SK-N-SH (cell line): Measurements from ENCODE around the gene ATRN. TPM values are rescaled to one million over a fixed set of nuclear protein-coding genes. Genes with fewer than 3 reads are reported as not detected.

Source experiments
- CTCF ChIA-PET: fragments of 300-600, 350-600 bp; formaldehyde crosslinking; extraction: SDS; loops from one replicate; lab custom pipeline; 2021; lab: Yijun Ruan, JAX
- POLR2A ChIA-PET: fragments of 350-600 bp; sonication (Branson Sonifier 250); formaldehyde crosslinking; extraction: SDS; loops from one replicate; lab custom pipeline; 2020; ENCODE audit warnings: antibody characterized with exemption, inconsistent platforms; lab: Yijun Ruan, JAX
- DNase-seq: peaks from one replicate; pipeline ENCODE4 v3.0.0; 2012
- H2AFZ ChIP-seq: fragments of 200-600 bp; sonication (generic); 2 replicates; pipeline ENCODE4 v1.8.1; 2016; ENCODE audit warnings: antibody characterized with exemption, mild to moderate bottlenecking, low read depth
- H3F3A ChIP-seq: fragments of 200-600 bp; sonication (generic); replicated peaks from 2 replicates; pipeline ENCODE3; 2016; ENCODE audit warnings: antibody characterized with exemption, mild to moderate bottlenecking; ENCODE audit not compliant: insufficient read depth
- H3K27ac ChIP-seq, 2 experiments: fragments of 200-500 bp in 1 of 2; fragments of 200-600 bp in 1 of 2; sonication (Bioruptor generic) in 1 of 2; sonication (generic), shearing (Covaris generic) in 1 of 2; 2 replicates each; pipeline versions ENCODE4 v1.5.1 to v1.6.1; 2014 to 2016; ENCODE audit warnings: low read depth in 2 of 2, inconsistent platforms in 1 of 2, low read length in 1 of 2, mild to moderate bottlenecking in 1 of 2, mixed read lengths in 1 of 2
- H3K27me3 ChIP-seq: fragments of 200-600 bp; sonication (generic), shearing (Covaris generic); 2 replicates; pipeline ENCODE4 v1.6.1; 2016; ENCODE audit warnings: mixed run types; ENCODE audit not compliant: insufficient read depth
- H3K36me3 ChIP-seq, 2 experiments: fragments of 200-500 bp in 1 of 2; fragments of 200-600 bp in 1 of 2; sonication (Bioruptor generic) in 1 of 2; sonication (generic) in 1 of 2; replicated peaks in 1 of 2; 2 replicates each; pipeline versions ENCODE3 to v1.5.1; 2014 to 2016; ENCODE audit warnings: low read length in 1 of 2, mild to moderate bottlenecking in 1 of 2; ENCODE audit not compliant: insufficient read depth in 2 of 2, control insufficient read depth in 1 of 2
- H3K4me1 ChIP-seq, 2 experiments: fragments of 200-500 bp in 1 of 2; fragments of 200-600 bp in 1 of 2; sonication (Bioruptor generic) in 1 of 2; sonication (generic), shearing (Covaris generic) in 1 of 2; 2 replicates each; pipeline versions ENCODE4 v1.5.1 to v1.6.1; 2014 to 2016; ENCODE audit warnings: low read depth in 1 of 2, low read length in 1 of 2, mixed run types in 1 of 2; ENCODE audit not compliant: insufficient read depth in 2 of 2, control insufficient read depth in 1 of 2
- H3K4me2 ChIP-seq: fragments of 200-600 bp; sonication (generic), shearing (Covaris generic); 2 replicates; pipeline ENCODE4 v1.6.1; 2017; ENCODE audit warnings: mixed run types
- H3K4me3 ChIP-seq, 2 experiments: fragments of 200-500 bp in 1 of 2; fragments of 200-600 bp in 1 of 2; sonication (Bioruptor generic) in 1 of 2; sonication (generic), shearing (Covaris generic) in 1 of 2; 2 replicates each; pipeline versions ENCODE4 v1.5.1 to v1.8.1; 2014 to 2016; ENCODE audit warnings: low read depth in 2 of 2, inconsistent platforms in 1 of 2, low read length in 1 of 2, mild to moderate bottlenecking in 1 of 2, mixed read lengths in 1 of 2, moderate library complexity in 1 of 2
- H3K79me2 ChIP-seq: fragments of 200-600 bp; sonication (generic); 2 replicates; pipeline ENCODE4 v1.8.1; 2017; ENCODE audit warnings: mild to moderate bottlenecking; ENCODE audit not compliant: insufficient read depth
- H3K9ac ChIP-seq: fragments of 200-600 bp; sonication (generic); 2 replicates; pipeline ENCODE4 v1.6.1; 2017; ENCODE audit warnings: mixed run types
- H3K9me2 ChIP-seq: fragments of 200-600 bp; sonication (generic); 2 replicates; pipeline ENCODE4 v1.6.1; 2017; ENCODE audit warnings: mixed run types
- H3K9me3 ChIP-seq: fragments of 200-600 bp; sonication (generic); 2 replicates; pipeline ENCODE4 v1.6.1; 2017; ENCODE audit warnings: mixed run types, mild to moderate bottlenecking, moderate library complexity
- H4K20me1 ChIP-seq: fragments of 200-600 bp; sonication (generic); 2 replicates; pipeline ENCODE4 v1.6.1; 2017; ENCODE audit warnings: mild to moderate bottlenecking, mixed run types; ENCODE audit not compliant: insufficient read depth
- EP300 ChIP-seq, 2 experiments: IDR thresholded peaks; 2 replicates each; pipeline versions ENCODE4 v1.4.0 to v1.6.1; 2012; ENCODE audit warnings: borderline replicate concordance in 1 of 2, low read depth in 1 of 2, low read length in 1 of 2
- EZH2phosphoT487 ChIP-seq: fragments of 200-600 bp; sonication (generic); IDR thresholded peaks from 2 replicates; pipeline ENCODE4 v1.6.1; 2017; ENCODE audit warnings: low read depth, mixed run types, mild to moderate bottlenecking, antibody characterized with exemption, moderate library complexity, borderline replicate concordance
- FOXJ3 ChIP-seq: sonication (generic); formaldehyde crosslinking; IDR thresholded peaks from 2 replicates; pipeline ENCODE4 v1.5.1; 2020; ENCODE audit warnings: mild to moderate bottlenecking, missing genetic modification reagents
- NRF1 ChIP-seq: IDR thresholded peaks from 2 replicates; pipeline ENCODE4 v1.6.1; 2012; ENCODE audit warnings: low read depth, mild to moderate bottlenecking, low read length
- POLR2AphosphoS5 ChIP-seq: IDR thresholded peaks from 2 replicates; pipeline ENCODE4 v1.6.1; 2012; ENCODE audit warnings: low read depth, low read length
- RCOR1 ChIP-seq: fragments of 150-350 bp; IDR thresholded peaks from 2 replicates; pipeline ENCODE4 v1.6.1; 2017; ENCODE audit warnings: antibody characterized with exemption, low read length
- RXRA ChIP-seq: IDR thresholded peaks from 2 replicates; pipeline ENCODE4 v1.4.0; 2012; ENCODE audit warnings: low read depth, mild to moderate bottlenecking, borderline replicate concordance
- TAF1 ChIP-seq: IDR thresholded peaks from 2 replicates; pipeline ENCODE4 v1.6.1; 2012; ENCODE audit warnings: low read depth, mild to moderate bottlenecking, low read length, moderate library complexity, borderline replicate concordance
- TCF12 ChIP-seq: IDR thresholded peaks from 2 replicates; pipeline ENCODE4 v1.4.0; 2012
- YY1 ChIP-seq: IDR thresholded peaks from 2 replicates; pipeline ENCODE4 v1.4.0; 2012; ENCODE audit warnings: low read depth, mild to moderate bottlenecking
- WGBS: methylation state at CpG from one replicate; pipeline ENCODE4 v1.1.6; 2017; ENCODE audit warnings: low lambda C conversion rate; 5-methylcytosine and 5-hydroxymethylcytosine counted together
- polyA plus RNA-seq, 3 experiments: library from polyadenylated mRNA; depleted of rRNA; stranded (reverse); fragments of >200 nt; gene quantifications; 2 replicates each; pipeline ENCODE4 v1.2.3, GENCODE V29; 2012
- TF ChIP-seq, protein P1 (sequence below): IDR thresholded peaks from 2 replicates; pipeline ENCODE4; 2012
- TF ChIP-seq, protein P2 (sequence below): fragments of 200-600 bp; sonication (generic); IDR thresholded peaks from 2 replicates; pipeline ENCODE4 v1.6.1; 2017; ENCODE audit warnings: antibody characterized with exemption, mild to moderate bottlenecking, moderate library complexity
- TF ChIP-seq, protein P3 (sequence below): IDR thresholded peaks from 2 replicates; pipeline ENCODE4 v1.4.0; 2012; ENCODE audit warnings: low read depth, borderline replicate concordance

ATRN gene
- polyA plus RNA-seq, 1 of the 3 experiments (the other 2 are of a cell fraction) = 33.8 TPM

DNA sequence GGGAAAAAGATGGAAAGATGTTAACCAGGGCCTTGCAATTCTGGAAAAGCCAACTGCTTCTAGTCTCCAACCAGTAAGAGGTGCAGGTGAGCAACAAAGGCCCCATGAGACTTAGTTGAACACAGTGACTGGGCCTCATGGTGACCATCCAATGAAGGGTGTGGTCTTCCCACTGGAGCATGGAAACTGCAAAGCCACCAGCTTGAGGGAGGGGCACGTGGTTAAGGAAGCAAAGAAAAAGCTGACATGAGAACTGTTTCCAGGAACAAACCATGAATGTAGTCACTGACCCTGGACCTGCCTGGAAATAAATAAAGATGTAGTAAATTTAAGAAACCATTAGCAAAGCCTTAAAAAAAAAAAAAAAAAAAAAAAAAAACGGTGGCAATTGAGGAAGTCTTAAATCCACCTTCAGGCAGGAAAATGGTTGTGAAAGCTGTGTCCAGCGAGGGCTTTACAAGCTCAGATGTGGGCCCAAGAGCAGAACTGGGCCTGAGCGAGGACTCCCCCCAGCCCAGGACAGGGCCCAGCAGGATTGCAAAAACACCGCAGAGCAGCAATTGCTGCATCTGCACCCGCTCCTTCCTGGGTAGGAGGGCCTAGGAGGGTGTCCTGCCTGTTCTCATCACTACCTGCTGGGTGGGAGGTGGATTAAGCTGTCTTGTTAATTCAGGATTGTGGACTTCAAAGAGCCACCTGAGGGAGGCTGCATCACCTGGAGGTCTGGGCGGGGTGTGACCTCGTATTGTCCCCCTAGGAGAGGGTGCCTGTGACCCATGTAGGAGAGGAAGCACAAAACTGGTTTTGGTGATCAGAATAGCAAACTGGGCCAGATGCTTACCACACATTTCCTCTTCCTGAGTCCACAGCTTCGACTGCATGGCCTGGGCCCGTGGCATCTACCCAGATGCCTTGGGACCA, 182.1 kb downstream of the ATRN start:
- TF ChIP-seq, protein P1, sequence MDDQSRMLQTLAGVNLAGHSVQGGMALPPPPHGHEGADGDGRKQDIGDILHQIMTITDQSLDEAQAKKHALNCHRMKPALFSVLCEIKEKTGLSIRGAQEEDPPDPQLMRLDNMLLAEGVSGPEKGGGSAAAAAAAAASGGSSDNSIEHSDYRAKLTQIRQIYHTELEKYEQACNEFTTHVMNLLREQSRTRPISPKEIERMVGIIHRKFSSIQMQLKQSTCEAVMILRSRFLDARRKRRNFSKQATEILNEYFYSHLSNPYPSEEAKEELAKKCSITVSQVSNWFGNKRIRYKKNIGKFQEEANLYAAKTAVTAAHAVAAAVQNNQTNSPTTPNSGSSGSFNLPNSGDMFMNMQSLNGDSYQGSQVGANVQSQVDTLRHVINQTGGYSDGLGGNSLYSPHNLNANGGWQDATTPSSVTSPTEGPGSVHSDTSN = no peak
- no peak for TF ChIP-seq EZH2phosphoT487
- no peak for TF ChIP-seq YY1
- no peak for TF ChIP-seq RXRA
- TF ChIP-seq, protein P2, sequence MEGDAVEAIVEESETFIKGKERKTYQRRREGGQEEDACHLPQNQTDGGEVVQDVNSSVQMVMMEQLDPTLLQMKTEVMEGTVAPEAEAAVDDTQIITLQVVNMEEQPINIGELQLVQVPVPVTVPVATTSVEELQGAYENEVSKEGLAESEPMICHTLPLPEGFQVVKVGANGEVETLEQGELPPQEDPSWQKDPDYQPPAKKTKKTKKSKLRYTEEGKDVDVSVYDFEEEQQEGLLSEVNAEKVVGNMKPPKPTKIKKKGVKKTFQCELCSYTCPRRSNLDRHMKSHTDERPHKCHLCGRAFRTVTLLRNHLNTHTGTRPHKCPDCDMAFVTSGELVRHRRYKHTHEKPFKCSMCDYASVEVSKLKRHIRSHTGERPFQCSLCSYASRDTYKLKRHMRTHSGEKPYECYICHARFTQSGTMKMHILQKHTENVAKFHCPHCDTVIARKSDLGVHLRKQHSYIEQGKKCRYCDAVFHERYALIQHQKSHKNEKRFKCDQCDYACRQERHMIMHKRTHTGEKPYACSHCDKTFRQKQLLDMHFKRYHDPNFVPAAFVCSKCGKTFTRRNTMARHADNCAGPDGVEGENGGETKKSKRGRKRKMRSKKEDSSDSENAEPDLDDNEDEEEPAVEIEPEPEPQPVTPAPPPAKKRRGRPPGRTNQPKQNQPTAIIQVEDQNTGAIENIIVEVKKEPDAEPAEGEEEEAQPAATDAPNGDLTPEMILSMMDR = no peak
- no peak for TF ChIP-seq TAF1
- Histone ChIP-seq H3K4me1 (peaks cover 0 to 32% of the 10 kb centered on the region in 2 experiments; a peak in 1 of 4 replicates), H3K27ac (no peak overlapping the region; a peak in 1 of 4 replicates), H3K9me3 (no peaks in the 10 kb centered on the region), H3K36me3 (no peaks in the 10 kb centered on the region), H3K4me3 (no peak overlapping the region), H3K79me2 (no peaks in the 10 kb centered on the region), H3F3A (no peaks in the 10 kb centered on the region), H4K20me1 (no peaks in the 10 kb centered on the region), H3K9ac (no peak overlapping the region), H3K27me3 (no peaks in the 10 kb centered on the region), H3K9me2 (no peaks in the 10 kb centered on the region), H3K4me2 (no peak overlapping the region), H2AFZ (no peak overlapping the region)
- DNase-seq = no peak
- ChIA-PET POLR2A (no interaction called here), CTCF (interaction anchor here (0.7 to 3.6 kb wide), 6 partner anchors 16 to 96 kb away, joined by 3 to 16 read pairs (median 6); no protein-coding TSS in a partner anchor)
- 94% methylated on average over 7 of the region's 10 CpGs for WGBS

DNA sequence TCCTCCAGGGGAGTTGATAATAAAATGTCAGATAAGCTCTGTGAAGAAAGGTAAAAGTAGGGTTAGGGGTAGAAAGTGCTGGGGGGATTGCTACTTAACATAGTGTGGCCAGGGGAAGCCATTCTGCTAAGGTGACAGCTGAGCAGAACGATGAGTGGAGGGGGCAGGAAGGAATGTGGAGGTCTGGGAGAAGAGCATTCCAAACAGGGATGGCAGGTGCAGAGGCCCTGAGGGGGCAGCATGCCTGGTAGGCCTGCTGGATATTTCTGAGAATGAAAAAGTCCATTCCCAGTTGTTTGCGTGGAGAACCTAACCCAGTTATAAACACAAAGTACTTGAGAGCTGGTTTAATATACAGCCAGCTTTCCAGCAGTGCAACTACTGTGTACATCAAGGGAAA, 183.1 kb downstream of the ATRN start:
- 68% methylated on average over 2 of the region's 2 CpGs for WGBS
- CTCF ChIA-PET = interaction anchor here (1.0 to 3.6 kb wide), 6 partner anchors 12 to 90 kb away, joined by 3 to 16 read pairs (median 4); no protein-coding TSS in a partner anchor
- Histone ChIP-seq H2AFZ (no peak overlapping the region), H3K9ac (no peak overlapping the region), H3K4me1 (peaks cover 0 to 27% of the 10 kb centered on the region in 2 experiments; a peak in 1 of 4 replicates), H3F3A (no peaks in the 10 kb centered on the region), H3K4me2 (no peak overlapping the region), H3K9me3 (no peaks in the 10 kb centered on the region), H4K20me1 (no peaks in the 10 kb centered on the region), H3K4me3 (no peak overlapping the region), H3K27me3 (no peaks in the 10 kb centered on the region), H3K79me2 (no peaks in the 10 kb centered on the region), H3K27ac (peak overlapping the region in 1 of 2 experiments; percentile 60; a peak in 2 of 4 replicates), H3K9me2 (no peaks in the 10 kb centered on the region), H3K36me3 (no peaks in the 10 kb centered on the region)
- DNase-seq = no peak
- POLR2A ChIA-PET = no interaction called here
- TF ChIP-seq NRF1 = no peak
- TF ChIP-seq, protein P3, sequence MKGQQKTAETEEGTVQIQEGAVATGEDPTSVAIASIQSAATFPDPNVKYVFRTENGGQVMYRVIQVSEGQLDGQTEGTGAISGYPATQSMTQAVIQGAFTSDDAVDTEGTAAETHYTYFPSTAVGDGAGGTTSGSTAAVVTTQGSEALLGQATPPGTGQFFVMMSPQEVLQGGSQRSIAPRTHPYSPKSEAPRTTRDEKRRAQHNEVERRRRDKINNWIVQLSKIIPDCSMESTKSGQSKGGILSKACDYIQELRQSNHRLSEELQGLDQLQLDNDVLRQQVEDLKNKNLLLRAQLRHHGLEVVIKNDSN = no peak
- TF ChIP-seq EP300 (IDR thresholded peaks at IDR 0.05; ENCODE audit: borderline replicate concordance in 1 of 2, low read depth in 1 of 2, low read length in 1 of 2) = no peak
- no peak for TF ChIP-seq POLR2AphosphoS5
- no peak for TF ChIP-seq RCOR1
- TF ChIP-seq TCF12 = no peak
- no peak for TF ChIP-seq FOXJ3 (CRISPR knock-in tag)
